ENCODE data around the gene BARX2. TPM values are rescaled to one million over a fixed set of nuclear protein-coding genes. Genes with fewer than 3 reads are reported as not detected.

Gene BARX2
- total RNA-seq, 2 donors from 2014 or later = not detected

DNA sequence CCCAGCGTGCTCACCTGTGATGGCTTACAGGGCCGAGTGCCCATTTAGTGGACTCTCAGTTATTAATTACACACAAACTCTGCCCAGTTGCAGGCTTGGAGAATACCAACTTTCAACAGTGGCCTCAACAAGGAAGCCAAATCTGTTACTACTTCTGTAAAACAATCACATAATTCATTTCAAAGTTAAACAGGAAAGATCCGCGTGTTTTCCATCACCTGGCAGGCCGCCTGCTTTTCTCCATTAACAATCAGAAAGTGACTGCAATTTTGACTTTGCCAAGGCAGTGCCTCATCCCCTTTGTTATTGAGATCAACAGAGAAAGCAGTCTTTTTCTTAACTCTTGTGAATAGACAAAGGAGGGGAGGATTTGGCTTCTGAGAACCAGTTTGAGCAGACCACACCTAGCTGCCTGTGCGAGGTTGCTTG, 77.7 kb downstream of the BARX2 start:
- no peak overlapping the region for H3K27ac Mint-ChIP-seq
- no peaks in the 10 kb centered on the region for H3K36me3 Mint-ChIP-seq (ENCODE audit: low read depth)
- H3K27me3 Mint-ChIP-seq = peaks cover 6% of the 10 kb centered on the region
- ATAC-seq (replicated peaks) = no peak
- no peak overlapping the region for H3K4me3 Mint-ChIP-seq
- no peaks in the 10 kb centered on the region for H3K4me1 Mint-ChIP-seq
- no peaks in the 10 kb centered on the region for H3K9me3 Mint-ChIP-seq

DNA sequence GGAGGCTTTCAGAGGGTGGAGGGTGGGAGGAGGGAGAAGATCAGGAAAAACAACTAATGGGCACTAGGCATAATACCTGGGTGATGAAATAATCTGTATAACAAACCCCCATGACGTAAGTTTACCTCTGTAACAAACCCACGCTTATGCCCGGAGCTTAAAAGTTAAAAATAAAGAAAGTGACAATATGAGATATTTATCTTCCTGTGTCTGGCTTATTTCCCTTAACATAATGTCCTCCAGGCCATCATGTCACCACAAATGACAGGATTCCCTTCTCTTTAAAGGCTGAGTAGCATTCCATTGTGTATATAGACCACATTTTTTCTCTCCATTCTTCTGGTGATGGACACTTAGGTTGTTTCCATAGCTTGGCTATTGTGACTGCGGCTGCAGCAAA, 79.5 kb downstream of the BARX2 start:
- H3K27me3 Mint-ChIP-seq = peaks cover 3% of the 10 kb centered on the region
- H3K4me3 Mint-ChIP-seq = no peak overlapping the region
- H3K27ac Mint-ChIP-seq = no peak overlapping the region
- H3K9me3 Mint-ChIP-seq = no peaks in the 10 kb centered on the region
- H3K4me1 Mint-ChIP-seq = no peaks in the 10 kb centered on the region
- ATAC-seq (replicated peaks) = no peak
- H3K36me3 Mint-ChIP-seq (ENCODE audit: low read depth) = no peaks in the 10 kb centered on the region

DNA sequence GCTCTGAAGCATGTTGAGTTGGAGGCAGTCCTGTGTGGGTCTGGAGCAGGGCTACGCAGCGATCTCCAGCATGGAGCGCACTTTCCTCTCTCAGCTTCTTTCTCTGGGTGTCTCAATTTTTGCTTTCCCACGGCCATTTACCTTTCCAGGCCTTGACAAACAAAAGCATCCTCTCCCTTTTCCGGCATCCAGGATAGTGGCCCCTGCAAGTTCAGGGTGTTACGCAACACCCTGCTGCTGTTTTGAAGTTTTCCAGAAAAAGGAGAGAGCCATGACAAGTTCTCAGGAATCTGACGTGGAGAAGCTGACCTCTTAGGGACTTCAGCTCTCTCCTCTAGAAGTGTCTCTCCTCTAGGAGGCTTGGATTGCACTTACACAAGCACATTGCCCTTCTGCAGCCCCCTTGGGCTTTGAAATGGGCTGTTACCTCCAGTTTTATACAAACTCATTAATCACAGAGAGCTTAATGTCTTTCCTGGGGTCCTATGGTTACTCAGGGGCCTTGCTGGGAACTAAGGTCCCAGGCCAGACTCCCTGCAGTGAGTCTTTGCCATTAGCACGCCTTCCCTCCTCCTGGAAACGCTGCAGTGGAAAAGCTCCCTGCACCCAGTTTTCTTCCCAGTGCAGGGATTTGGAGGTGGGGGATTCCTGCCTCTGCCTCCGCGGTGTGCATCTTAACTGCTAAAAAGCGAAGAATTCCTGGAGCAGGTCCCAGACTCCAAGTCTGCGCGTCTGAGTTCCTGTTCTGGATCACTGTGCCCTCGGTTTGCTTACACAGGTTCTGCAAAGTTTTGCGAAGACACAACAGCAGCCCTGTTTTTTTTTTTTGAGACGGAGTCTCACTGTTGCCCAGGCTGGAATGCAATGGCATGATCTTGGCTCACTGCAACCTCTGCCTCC, 80.4 kb downstream of the BARX2 start:
- Mint-ChIP-seq H3K4me1 (no peaks in the 10 kb centered on the region), H3K4me3 (no peak overlapping the region), H3K36me3 (ENCODE audit: low read depth) (no peaks in the 10 kb centered on the region), H3K27me3 (peaks cover 2% of the 10 kb centered on the region), H3K9me3 (no peaks in the 10 kb centered on the region), H3K27ac (no peak overlapping the region)
- no peak for ATAC-seq (replicated peaks)

DNA sequence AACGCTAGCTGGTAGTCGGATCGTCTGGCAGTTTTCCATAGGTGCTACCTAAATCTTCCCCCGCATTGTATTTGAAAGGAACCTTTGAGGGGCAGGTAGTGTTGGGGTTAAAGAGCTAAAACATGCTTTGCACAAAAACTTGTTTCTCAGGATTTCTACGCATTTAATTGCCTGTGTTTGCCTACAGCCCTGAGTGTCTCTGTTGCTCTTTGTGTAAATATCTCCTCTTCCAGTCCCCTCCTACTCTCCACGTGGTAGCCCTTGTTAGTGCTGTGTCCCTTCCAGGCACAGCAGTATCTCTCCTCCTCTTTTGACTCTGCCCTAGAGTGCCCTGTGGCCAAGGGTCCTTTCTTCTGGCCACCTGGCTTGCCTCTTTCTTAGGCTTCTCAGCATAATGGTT, 81.7 kb downstream of the BARX2 start:
- Mint-ChIP-seq H3K4me1 (no peaks in the 10 kb centered on the region), H3K27ac (no peak overlapping the region), H3K4me3 (no peak overlapping the region), H3K27me3 (no peaks in the 10 kb centered on the region), H3K9me3 (no peaks in the 10 kb centered on the region), H3K36me3 (ENCODE audit: low read depth) (no peaks in the 10 kb centered on the region)
- ATAC-seq (replicated peaks) = no peak

DNA sequence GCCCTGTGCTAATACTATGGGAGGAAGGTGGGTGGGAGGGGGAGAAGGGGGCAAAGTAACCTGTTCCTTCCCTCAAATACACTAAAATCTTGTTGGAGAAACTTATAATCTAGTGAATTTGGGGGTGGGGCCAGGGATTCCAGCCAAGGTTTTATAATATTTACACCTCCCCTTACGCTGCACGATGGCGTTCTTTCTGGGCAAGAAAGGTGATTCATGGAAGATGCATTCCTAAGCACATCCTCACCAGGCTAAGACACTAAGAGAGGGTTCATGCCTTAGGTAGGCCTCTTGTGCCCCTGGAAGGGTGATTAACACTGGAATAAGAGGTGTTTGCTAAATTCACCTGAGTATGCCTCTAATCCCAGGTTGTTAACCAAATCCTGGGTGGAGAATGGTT, 82.6 kb downstream of the BARX2 start:
- Mint-ChIP-seq H3K27ac (no peak overlapping the region), H3K27me3 (peaks cover 2% of the 10 kb centered on the region), H3K4me3 (no peak overlapping the region), H3K4me1 (no peaks in the 10 kb centered on the region), H3K9me3 (peaks cover 2% of the 10 kb centered on the region), H3K36me3 (ENCODE audit: low read depth) (no peaks in the 10 kb centered on the region)
- ATAC-seq (replicated peaks) = no peak

DNA sequence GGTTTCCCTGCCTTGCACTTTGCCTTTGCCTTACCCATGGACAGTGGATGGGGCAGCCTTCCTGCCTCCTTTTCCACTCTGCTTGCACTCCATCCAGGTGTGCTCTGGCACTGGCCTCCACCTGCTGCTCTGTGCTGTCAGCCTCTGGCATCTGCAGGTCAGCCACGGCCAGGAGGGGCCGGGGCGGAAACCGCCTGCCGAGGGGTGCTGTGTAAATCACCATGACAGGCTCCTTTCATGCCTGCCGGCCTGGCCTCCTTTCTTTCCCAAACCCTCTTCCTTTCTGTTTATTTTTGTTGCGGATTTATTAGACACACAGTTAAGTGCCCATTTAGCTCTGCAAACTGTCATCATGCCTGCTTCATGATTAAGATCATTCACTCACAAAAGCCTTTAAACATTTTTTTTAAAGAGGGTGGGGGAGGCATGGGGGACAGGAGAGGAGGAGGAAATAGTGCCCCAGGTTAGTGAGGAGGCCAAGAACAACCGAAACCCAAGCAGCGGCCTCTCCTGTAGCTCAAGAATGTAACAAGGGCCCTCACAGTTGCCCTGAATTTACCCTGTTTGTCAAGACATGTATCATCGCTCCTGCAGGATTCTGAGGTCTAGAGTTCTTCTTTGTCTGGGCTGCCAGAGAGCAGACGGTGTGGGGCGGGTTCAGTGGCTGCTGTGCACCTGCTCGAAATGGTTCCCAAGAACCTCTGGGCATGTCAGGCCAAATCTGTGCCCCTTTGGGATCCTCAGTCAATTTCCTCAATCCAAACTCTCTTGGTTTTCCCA, 83.3 kb downstream of the BARX2 start:
- peaks cover 6% of the 10 kb centered on the region for H3K9me3 Mint-ChIP-seq
- H3K4me1 Mint-ChIP-seq = no peaks in the 10 kb centered on the region
- H3K36me3 Mint-ChIP-seq (ENCODE audit: low read depth) = no peaks in the 10 kb centered on the region
- H3K4me3 Mint-ChIP-seq = no peak overlapping the region
- peaks cover 9% of the 10 kb centered on the region for H3K27me3 Mint-ChIP-seq
- H3K27ac Mint-ChIP-seq = no peak overlapping the region
- ATAC-seq (replicated peaks) = no peak

DNA sequence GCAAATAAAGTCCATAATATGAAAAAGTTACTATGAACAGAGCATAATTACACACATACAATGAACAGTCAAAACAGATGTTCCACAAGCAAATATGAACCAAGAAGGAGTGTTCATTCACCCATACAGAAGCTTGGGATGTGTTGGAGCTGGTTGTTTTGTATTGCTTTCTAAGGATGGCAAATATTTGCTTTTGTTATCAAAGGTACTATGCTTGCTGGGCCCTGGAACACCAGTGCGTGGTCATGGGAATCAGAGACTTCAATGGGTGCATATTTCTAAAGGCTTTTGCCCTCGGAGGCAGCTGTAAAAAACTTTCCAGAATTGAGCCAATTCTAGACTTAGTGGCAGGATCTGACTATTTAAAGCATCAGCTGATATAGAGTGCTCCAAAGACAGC, 85.1 kb downstream of the BARX2 start:
- ATAC-seq (replicated peaks) = no peak
- Mint-ChIP-seq H3K27ac (no peak overlapping the region), H3K27me3 (peaks cover 16% of the 10 kb centered on the region), H3K9me3 (peaks cover 6% of the 10 kb centered on the region), H3K4me1 (no peaks in the 10 kb centered on the region), H3K36me3 (ENCODE audit: low read depth) (no peaks in the 10 kb centered on the region), H3K4me3 (no peak overlapping the region)

DNA sequence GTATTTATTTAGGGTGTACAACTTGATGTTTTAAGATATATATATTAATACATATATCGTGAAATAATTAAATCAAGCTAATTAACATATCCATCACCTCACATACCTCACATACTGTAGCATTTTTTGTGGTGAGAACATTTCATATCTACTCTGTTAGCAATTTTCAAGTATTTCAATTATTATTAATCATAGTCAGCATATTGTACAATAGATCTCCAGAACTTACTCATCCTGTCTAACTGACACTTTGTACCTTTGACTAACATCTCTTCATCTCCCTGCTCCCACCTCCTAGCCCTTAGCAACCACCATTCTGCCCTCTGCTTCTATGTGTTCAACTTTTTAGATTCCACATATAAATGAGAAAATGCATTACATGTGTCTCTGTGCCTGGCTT, 108.4 kb downstream of the BARX2 start:
- no peaks in the 10 kb centered on the region for H3K9me3 Mint-ChIP-seq

DNA sequence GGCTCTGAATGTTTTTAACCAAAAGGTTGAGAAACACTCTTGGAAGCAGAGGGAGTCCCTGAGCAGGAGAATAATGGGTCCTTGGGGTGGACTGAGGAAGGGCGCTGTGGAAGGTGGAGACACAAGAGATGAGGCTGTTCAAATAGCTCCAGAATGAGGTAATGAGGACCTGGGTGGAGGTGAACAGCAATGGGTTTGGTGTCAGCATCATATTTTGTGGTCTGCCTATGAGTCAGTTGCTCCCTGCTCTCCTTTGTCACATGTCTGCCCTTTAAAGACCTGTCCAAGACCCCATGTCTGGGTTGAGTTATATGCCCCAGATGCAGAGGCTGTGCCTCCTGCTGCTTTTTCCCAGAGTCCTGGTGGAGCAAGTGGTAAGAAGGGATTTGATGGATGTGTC, 113.6 kb downstream of the BARX2 start:
- no peak overlapping the region for H3K27ac Mint-ChIP-seq
- H3K4me3 Mint-ChIP-seq = no peak overlapping the region
- peaks cover 17% of the 10 kb centered on the region for H3K27me3 Mint-ChIP-seq
- no peaks in the 10 kb centered on the region for H3K36me3 Mint-ChIP-seq (ENCODE audit: low read depth)
- H3K4me1 Mint-ChIP-seq = no peaks in the 10 kb centered on the region
- H3K9me3 Mint-ChIP-seq = no peaks in the 10 kb centered on the region
- ATAC-seq (replicated peaks) = no peak

More for the DNA sequence above, 108.4 kb downstream of the BARX2 start:
- no peak for ATAC-seq (replicated peaks)
- Mint-ChIP-seq H3K36me3 (ENCODE audit: low read depth) (no peaks in the 10 kb centered on the region), H3K27me3 (peaks cover 18% of the 10 kb centered on the region), H3K4me3 (no peak overlapping the region), H3K27ac (no peak overlapping the region), H3K4me1 (no peaks in the 10 kb centered on the region)

DNA sequence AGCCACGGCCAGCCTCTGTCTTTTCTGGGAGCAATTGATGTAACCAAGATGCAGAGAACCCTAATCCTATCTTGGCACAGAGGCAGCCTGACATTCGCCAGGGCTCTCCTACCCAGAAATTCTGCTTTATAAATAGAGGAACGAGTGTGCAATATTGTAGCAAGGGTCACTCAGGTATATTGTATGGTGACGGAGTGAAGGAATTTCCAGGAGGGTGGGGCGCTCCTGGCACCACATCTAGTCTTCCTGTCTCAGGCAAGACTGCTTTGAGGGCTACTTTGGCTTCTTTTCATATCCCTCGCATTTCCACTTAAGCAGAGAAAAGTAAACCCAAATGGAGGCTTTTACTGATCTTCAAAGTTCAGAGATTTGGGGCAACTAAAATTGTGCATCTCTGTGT, 114.4 kb downstream of the BARX2 start:
- ATAC-seq (replicated peaks) = no peak
- H3K27ac Mint-ChIP-seq = no peak overlapping the region
- no peaks in the 10 kb centered on the region for H3K36me3 Mint-ChIP-seq (ENCODE audit: low read depth)
- no peak overlapping the region for H3K4me3 Mint-ChIP-seq
- no peaks in the 10 kb centered on the region for H3K4me1 Mint-ChIP-seq
- H3K9me3 Mint-ChIP-seq = peaks cover 5% of the 10 kb centered on the region
- H3K27me3 Mint-ChIP-seq = peaks cover 17% of the 10 kb centered on the region

DNA sequence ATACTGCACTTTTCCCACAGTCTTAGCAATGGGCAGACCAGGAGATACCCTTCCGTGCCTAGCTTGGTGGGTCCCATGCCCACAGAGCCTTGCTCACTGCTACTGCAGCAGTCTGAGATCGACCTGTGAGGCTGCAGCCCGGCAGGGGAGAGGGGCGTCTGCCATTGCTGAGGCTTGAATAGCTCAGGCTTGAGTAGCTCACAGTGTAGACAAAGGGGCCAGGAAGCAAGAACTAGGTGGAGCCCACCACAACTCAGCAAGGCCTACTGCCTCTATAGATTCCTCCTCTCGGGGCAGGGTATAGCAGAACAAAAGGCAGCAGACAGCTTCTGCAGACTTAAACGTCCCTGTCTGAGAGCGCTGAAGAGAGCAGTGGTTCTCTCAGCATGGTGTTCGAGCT, 118.1 kb downstream of the BARX2 start:
- peaks cover 16% of the 10 kb centered on the region for H3K9me3 Mint-ChIP-seq
- no peak overlapping the region for H3K4me3 Mint-ChIP-seq
- no peaks in the 10 kb centered on the region for H3K4me1 Mint-ChIP-seq
- no peaks in the 10 kb centered on the region for H3K36me3 Mint-ChIP-seq (ENCODE audit: low read depth)
- no peak overlapping the region for H3K27ac Mint-ChIP-seq
- no peak for ATAC-seq (replicated peaks)
- peaks cover 9% of the 10 kb centered on the region for H3K27me3 Mint-ChIP-seq

Other genes with a start within 250 kb of the BARX2 start
- 1 to 10 TPM; 2.1 to 3.4 TPM for gene ARHGAP32, start 183.5 kb upstream of the BARX2 start, total RNA-seq